Smooth muscle cell (in vitro differentiated cells): ENCODE data around the gene C2CD4D. TPM values are rescaled to one million over a fixed set of nuclear protein-coding genes. Genes with fewer than 3 reads are reported as not detected.
"Not testable (repeated sequence)": the region's sequence is repeated elsewhere in the genome, so short reads cannot be mapped to it uniquely, and the experiment has no call there.

ENCODE experiments used
- DNase-seq: peaks from one replicate; lab custom pipeline; 2025; ENCODE audit not compliant: unreplicated experiment; lab: John Stamatoyannopoulos, UW
- H2AFZ ChIP-seq: fragments of 200-600 bp; sonication (generic); 2 replicates; pipeline ENCODE4 v1.6.0; 2016; ENCODE audit warnings: antibody characterized with exemption, low read depth, mild to moderate bottlenecking
- H3F3A ChIP-seq: fragments of 200-600 bp; sonication (generic); 2 replicates; pipeline ENCODE4 v1.6.0; 2017; ENCODE audit warnings: antibody characterized with exemption, low read depth
- H3K27ac ChIP-seq: fragments of 200-600 bp; sonication (generic); 2 replicates; pipeline ENCODE4 v1.5.1; 2016; ENCODE audit warnings: low read depth, mild to moderate bottlenecking
- H3K27me3 ChIP-seq: fragments of 200-600 bp; sonication (generic); 2 replicates; pipeline ENCODE4 v1.6.1; 2016; ENCODE audit warnings: low read depth, mild to moderate bottlenecking
- H3K36me3 ChIP-seq: fragments of 200-600 bp; sonication (generic); 2 replicates; pipeline ENCODE4 v1.5.1; 2016; ENCODE audit warnings: low read depth
- H3K4me1 ChIP-seq: fragments of 200-600 bp; sonication (generic); 2 replicates; pipeline ENCODE4 v1.5.1; 2016; ENCODE audit warnings: low read depth
- H3K4me2 ChIP-seq: fragments of 200-600 bp; sonication (generic); 2 replicates; pipeline ENCODE4 v1.6.0; 2016; ENCODE audit warnings: mild to moderate bottlenecking
- H3K4me3 ChIP-seq: fragments of 200-600 bp; sonication (generic); 2 replicates; pipeline ENCODE4 v1.5.1; 2016; ENCODE audit warnings: mild to moderate bottlenecking
- H3K79me2 ChIP-seq: fragments of 200-600 bp; sonication (generic); 2 replicates; pipeline ENCODE4 v1.6.0; 2016; ENCODE audit warnings: low read depth, mild to moderate bottlenecking
- H3K9ac ChIP-seq: fragments of 200-600 bp; sonication (generic); 2 replicates; pipeline ENCODE4 v1.6.0; 2016; ENCODE audit warnings: low read depth
- H3K9me3 ChIP-seq: fragments of 200-600 bp; sonication (generic); replicated peaks from 2 replicates; pipeline ENCODE4 v1.5.1; 2016; ENCODE audit warnings: low read depth
- H4K20me1 ChIP-seq: fragments of 200-600 bp; sonication (generic); 2 replicates; pipeline ENCODE4 v1.6.0; 2016; ENCODE audit warnings: low read depth
- WGBS: methylation state at CpG from one replicate; pipeline ENCODE4 v1.1.7; 2016; ENCODE audit warnings: low lambda C conversion rate; 5-methylcytosine and 5-hydroxymethylcytosine counted together
- polyA plus RNA-seq: library from polyadenylated mRNA; unstranded; fragments of >200 nt; fragmentation: Nextera tagmentation; extraction: Ambion mirVana; gene quantifications from 2 replicates; pipeline ENCODE4 v1.2.1, GENCODE V29; 2016
- total RNA-seq: library from RNA; depleted of rRNA; stranded (reverse); fragments of >200 nt; gene quantifications from 2 replicates; pipeline ENCODE4 v1.2.3, GENCODE V29; 2014
- TF ChIP-seq, protein P1 (sequence below): fragments of 200-600 bp; sonication (generic); IDR thresholded peaks from 2 replicates; pipeline ENCODE4 v1.5.1; 2017; ENCODE audit warnings: borderline replicate concordance, mild to moderate bottlenecking, antibody characterized with exemption; ENCODE audit not compliant: insufficient read depth, poor library complexity, severe bottlenecking

C2CD4D gene
- total and polyA plus RNA-seq, 2 experiments from 2014 or later, result not detected

DNA sequence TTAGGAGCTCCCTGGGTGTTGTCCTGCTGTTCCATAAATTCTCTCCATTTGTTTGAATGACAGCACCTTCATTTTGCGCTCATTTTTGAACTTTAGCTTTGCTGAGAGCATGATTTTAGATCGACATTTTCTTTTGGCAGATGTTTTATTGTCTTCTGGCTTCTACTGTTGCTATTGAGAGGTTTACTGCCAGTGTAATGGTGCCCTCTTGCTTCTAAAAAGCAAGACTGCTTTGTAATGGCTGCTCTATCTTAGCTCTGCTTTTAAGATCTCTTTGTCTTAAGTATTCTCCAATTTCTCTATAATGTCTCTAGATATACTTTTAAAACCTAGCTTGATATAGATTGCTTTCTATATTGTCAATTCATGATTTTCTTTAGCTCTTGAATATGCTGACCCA is 41.9 kb upstream of the C2CD4D start:
- WGBS, result 50% methylated on average over 2 of the region's 2 CpGs
- no peaks in the 10 kb centered on the region for H3K36me3 ChIP-seq
- no peaks in the 10 kb centered on the region for H3F3A ChIP-seq
- H4K20me1 ChIP-seq, result no peaks in the 10 kb centered on the region
- H3K27me3 ChIP-seq, result no peaks in the 10 kb centered on the region
- no peak overlapping the region for H3K4me3 ChIP-seq
- no peak overlapping the region for H2AFZ ChIP-seq
- H3K9me3 ChIP-seq, result no peaks in the 10 kb centered on the region
- no peaks in the 10 kb centered on the region for H3K79me2 ChIP-seq
- H3K4me1 ChIP-seq, result no peaks in the 10 kb centered on the region
- H3K4me2 ChIP-seq, result no peak overlapping the region
- TF ChIP-seq, protein P1, sequence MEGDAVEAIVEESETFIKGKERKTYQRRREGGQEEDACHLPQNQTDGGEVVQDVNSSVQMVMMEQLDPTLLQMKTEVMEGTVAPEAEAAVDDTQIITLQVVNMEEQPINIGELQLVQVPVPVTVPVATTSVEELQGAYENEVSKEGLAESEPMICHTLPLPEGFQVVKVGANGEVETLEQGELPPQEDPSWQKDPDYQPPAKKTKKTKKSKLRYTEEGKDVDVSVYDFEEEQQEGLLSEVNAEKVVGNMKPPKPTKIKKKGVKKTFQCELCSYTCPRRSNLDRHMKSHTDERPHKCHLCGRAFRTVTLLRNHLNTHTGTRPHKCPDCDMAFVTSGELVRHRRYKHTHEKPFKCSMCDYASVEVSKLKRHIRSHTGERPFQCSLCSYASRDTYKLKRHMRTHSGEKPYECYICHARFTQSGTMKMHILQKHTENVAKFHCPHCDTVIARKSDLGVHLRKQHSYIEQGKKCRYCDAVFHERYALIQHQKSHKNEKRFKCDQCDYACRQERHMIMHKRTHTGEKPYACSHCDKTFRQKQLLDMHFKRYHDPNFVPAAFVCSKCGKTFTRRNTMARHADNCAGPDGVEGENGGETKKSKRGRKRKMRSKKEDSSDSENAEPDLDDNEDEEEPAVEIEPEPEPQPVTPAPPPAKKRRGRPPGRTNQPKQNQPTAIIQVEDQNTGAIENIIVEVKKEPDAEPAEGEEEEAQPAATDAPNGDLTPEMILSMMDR, result no peak
- H3K9ac ChIP-seq, result no peak overlapping the region
- no peak for DNase-seq
- H3K27ac ChIP-seq, result no peak overlapping the region

DNA sequence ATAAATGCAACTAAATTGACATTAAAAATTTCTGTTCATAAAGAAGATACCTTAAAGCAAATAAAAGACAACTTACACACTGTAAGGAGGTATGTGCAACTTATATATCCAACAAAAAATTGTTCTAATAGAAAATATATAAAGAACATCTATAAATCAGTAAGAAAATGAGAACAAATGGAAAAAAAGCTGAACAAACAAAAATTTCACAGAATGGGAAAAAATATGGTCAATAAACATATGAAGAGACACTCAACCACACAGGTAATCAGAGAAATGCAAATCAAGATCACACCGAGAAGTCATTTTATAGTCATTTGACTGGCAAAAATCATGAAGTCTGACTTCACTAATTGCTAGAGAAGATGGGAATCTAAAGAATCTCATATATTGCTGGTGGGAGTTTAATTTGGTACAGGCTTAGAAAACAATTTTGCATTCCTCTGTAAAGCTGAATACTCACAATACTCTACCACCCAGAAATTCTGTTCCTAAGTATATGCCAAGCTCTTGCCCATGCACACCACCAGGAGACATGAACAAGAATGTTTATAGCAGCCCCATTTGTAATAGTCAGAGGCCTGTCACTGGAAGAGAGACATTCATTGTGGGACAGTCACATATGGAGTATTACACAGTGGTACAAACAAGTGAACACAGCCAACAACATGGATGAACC is 35.9 kb upstream of the C2CD4D start:
- H3K9ac ChIP-seq, result no peak overlapping the region
- no peaks in the 10 kb centered on the region for H3K9me3 ChIP-seq
- no peak for DNase-seq
- H3K4me3 ChIP-seq, result no peak overlapping the region
- no peaks in the 10 kb centered on the region for H4K20me1 ChIP-seq
- no peak overlapping the region for H3K27ac ChIP-seq
- no peaks in the 10 kb centered on the region for H3K79me2 ChIP-seq
- no peaks in the 10 kb centered on the region for H3K36me3 ChIP-seq
- H3K4me2 ChIP-seq, result no peak overlapping the region
- no peaks in the 10 kb centered on the region for H3F3A ChIP-seq
- H2AFZ ChIP-seq, result no peak overlapping the region
- TF ChIP-seq, protein P1, result no peak
- WGBS, result 98% methylated on average over 1 of the region's 1 CpG
- H3K4me1 ChIP-seq, result peaks cover 10% of the 10 kb centered on the region
- no peaks in the 10 kb centered on the region for H3K27me3 ChIP-seq

DNA sequence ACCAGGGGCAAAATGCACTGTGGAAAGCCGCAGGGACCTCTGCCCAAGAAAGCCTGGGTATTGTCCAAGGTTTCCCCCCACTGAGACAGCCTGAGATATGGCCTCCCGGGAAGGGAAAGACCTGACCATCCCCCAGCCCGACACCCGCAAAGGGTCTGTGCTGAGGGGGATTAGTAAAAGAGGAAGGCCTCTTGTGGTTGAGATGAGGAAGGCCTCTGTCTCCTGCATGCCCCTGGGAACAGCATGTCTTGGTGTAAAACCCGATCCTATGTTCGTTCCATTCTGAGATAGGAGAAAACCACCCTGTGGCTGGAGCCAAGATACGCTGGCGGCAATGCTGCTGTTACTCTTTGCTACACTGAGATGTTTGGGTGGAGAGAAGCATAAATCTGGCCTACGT is 33.2 kb upstream of the C2CD4D start:
- not testable (repeated sequence) for H3K4me1 ChIP-seq, H4K20me1 ChIP-seq, H3K27ac ChIP-seq, H3K4me2 ChIP-seq, H2AFZ ChIP-seq, H3K4me3 ChIP-seq, DNase-seq, H3K79me2 ChIP-seq, H3K9ac ChIP-seq, H3K9me3 ChIP-seq, H3K27me3 ChIP-seq, H3K36me3 ChIP-seq, H3F3A ChIP-seq
- WGBS, result 36% methylated on average over 9 of the region's 9 CpGs

DNA sequence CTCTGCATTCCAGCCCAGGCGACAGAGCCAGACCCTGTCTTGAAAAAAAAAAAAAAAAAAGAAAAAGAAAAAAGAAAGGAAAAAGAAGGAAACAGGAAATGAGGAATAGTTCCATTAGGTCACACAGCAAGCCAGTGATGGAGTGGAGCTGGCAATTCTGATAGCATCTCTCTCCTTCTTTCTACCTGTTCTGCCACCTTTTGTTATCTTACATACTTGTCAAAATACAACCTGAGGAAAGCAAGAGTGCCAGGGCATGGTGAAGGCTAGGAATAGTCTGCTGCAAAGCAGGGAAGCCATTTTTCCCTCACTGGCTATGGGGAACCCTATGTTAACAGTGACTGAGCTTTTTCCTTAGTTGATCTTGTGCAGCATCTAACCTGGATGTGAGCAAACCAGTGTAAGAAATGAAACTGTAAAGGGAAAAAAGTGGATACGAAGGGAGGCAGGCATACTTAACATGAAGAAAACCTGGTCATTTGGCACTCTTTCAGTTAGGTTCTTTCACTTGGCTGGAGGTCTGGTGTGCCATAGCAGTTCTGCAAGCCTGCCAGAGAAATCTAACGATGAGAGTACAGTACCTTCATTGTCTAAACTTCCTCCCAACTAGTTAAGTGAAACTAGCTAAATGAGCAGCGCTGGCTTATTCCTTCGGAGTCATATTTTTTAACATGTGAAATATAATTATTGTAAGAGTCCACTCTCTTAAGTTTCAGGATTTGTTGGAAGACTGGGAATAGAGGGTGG is 31.8 kb upstream of the C2CD4D start:
- no peak overlapping the region for H3K27ac ChIP-seq
- H3K9me3 ChIP-seq, result no peaks in the 10 kb centered on the region
- no peak overlapping the region for H2AFZ ChIP-seq
- WGBS, result 65% methylated on average over 5 of the region's 5 CpGs
- H3F3A ChIP-seq, result no peaks in the 10 kb centered on the region
- no peak overlapping the region for H3K4me2 ChIP-seq
- H3K36me3 ChIP-seq, result no peaks in the 10 kb centered on the region
- H3K4me3 ChIP-seq, result no peak overlapping the region
- H3K79me2 ChIP-seq, result no peaks in the 10 kb centered on the region
- no peaks in the 10 kb centered on the region for H3K27me3 ChIP-seq
- TF ChIP-seq, protein P1, result no peak
- no peak for DNase-seq
- H4K20me1 ChIP-seq, result no peaks in the 10 kb centered on the region
- no peak overlapping the region for H3K9ac ChIP-seq
- peaks cover 10% of the 10 kb centered on the region for H3K4me1 ChIP-seq
